Glomerular endothelial cell (primary cell): ENCODE results near the gene PTPRG. TPM values are rescaled to one million over a fixed set of nuclear protein-coding genes. Genes with fewer than 3 reads are reported as not detected.

Experiments
- DNase-seq: peaks from one replicate; pipeline ENCODE4 v3.0.0-alpha.2; 2011; ENCODE audit warnings: low read depth, low spot score; ENCODE audit errors: extremely low read depth
- total RNA-seq: library from RNA; depleted of rRNA; stranded (reverse); fragments of >200 nt; gene quantifications from 2 replicates; pipeline ENCODE4 v1.2.3, GENCODE V29; 2015

The PTPRG gene
- total RNA-seq, 1 donor from 2014 or later, result 30.5 TPM

DNA sequence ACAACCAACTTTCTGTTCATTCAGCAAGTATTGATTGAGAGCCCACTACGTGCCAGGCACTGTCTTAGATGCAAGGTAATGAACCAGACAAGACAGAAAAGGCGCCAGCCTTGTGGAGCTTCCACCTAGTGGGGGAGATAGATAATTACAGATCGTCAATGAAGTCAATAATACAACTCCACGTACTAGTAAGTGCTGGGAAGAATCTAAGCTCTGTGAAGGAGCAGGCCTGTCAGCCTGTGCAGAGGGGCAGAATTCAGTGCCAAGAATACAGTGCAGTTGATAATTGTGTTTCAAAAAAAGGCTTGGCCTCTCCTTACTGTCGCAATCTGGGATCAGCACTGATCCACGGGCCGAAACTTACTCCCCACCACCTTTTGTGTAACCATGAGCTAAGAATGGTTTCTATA, 625.7 kb downstream of the PTPRG start:
- DNase-seq, result no peak

DNA sequence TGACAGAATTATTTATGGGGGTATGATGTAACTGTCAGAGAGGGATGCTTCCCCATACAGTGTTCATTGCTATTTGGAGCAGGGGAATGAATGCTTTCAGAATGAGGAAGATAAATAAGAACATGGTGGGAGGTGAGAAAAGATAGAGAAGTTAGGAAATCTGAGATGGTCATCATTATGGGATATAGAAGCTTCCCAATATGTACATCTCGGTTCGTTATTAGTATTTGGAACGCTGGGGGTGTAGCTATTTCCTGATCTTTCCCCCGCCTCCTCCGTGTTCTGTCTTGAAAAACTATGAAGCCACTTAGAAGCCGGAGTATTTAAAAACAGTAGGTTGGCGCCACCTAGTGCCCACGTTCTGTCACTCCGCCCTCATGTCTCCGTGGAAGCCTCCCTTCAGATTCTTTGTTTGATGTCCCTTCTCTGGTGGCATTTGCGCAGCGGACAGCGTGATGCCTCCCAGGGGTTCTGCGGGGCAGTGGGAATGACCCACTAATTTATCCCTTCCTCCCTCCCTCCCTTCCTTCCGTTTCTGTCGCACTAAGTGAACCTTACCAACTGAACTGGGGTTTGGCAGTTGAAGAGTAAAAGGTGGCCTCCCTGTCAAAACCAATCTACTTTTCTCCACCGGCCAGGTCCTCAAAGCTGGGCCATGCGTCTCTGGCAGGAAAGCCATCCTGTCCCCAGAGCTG, 627.5 kb downstream of the PTPRG start:
- no peak for DNase-seq

DNA sequence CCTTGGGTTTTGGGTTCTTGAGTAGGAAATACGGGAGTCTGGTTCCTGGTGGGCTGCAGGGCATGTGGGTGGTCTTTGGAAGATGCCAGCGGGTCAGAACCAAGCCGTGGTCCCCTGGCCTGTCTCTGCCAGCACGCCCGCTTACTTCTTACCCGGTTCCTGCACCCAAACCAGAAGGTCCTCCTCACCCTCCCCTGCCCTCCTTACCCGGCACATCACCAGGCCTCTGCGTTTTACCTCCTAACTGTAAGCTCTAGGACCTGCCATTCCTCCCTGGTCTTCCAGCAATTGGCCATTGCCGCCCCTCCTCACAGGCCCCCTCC, 628.0 kb downstream of the PTPRG start:
- no peak for DNase-seq

DNA sequence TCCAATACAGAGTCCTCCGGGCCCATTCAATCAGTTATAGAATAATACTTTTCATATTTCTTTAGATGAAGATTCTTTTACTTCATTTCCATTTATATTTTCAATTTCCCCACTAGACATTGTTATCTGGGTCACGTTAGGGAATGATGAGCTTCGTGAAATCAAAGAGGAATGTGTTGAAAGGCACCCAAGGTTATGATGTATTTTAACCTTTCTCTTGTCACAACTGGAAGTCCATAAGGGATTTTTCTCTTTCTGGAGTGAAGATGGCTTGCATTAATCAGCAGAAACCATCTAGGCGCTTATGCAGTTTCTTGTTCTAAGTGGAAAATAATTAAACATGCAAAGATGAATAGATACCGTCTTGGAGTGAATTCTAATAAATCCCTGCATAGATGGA, 631.5 kb downstream of the PTPRG start:
- no peak for DNase-seq

DNA sequence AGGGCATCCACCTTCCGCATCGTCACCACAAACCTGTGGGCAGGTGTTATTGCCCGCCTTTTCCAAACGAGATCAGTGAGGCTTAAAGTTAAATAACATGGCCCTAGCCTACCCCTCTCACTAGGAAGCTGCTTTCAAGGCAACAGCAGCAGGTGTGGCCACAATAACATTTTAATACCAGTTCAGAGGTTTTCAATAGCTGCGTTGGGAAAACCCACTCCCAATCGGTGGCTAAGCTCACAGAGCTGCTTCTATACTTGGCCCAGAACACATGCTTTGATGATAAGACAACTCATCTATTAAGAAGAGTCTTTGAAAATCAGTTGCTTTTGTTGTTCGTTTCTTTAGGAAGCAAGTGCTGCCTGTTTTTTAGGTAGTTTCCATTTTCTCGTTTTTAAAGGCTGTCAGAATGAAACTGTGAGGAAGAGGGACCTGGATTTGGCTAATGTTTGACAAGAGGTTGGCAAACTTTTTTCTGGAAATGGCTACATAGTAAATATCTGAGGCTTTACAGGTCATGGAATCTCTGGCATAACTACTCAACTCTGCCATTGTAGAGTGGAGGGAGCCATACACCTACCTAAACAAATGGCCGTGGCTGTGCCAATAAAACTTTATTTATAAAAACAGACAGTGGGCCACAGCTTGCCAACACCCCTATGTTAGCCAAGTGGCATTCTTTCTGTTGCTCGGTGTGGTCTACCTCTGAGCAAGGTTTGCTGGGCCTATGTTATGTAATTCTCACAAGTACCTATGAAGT, 632.4 kb downstream of the PTPRG start:
- no peak for DNase-seq

DNA sequence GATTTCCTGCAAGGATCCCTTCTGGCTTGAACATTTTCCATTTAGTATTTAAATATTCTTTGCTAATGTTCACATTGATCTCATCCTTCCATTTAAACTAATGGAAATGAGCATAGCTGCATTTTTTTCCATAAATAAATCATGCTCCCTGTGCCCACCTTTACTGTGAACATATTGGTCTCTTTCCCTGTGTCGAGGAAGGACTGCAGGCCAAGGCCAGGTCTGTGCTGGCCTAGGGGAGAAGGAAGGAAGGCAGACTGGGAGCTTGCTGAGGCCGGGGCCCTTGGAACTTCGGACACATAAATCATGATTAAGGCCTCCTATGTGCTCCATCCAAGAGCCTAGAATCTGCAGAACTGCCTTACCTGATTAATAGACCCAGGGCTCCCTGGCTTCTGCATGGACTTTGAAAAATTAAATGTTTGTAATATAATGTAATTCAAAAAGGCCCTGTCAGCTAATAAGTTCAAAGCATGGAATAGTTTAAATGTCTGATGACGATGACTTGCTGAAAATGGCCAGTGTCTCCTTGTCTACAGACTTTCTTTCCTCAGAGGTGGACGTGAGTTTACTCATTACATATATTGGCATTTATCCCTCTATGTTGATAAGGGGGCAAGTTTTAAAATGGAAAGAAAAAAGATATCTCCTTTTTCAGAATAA, 636.1 kb downstream of the PTPRG start:
- DNase-seq, result no peak

DNA sequence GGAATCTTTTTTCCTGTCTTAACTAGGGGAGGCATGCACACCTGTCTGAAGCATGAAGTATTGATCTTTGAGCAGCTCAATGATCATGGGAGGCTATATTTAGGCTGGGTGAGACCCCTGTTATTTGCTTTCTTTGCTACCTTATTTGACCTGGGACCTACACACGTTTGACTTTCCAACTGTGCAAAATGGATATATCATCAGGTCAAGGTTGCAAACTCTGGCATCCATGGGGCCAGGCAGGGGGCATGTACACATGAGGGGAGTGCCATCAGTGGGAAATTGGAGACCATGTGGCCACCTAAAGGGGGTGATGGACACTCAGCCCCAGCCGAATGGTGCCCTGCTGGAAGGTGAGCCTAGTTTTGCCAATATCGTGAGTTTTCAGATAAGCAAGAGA, 637.8 kb downstream of the PTPRG start:
- no peak for DNase-seq

DNA sequence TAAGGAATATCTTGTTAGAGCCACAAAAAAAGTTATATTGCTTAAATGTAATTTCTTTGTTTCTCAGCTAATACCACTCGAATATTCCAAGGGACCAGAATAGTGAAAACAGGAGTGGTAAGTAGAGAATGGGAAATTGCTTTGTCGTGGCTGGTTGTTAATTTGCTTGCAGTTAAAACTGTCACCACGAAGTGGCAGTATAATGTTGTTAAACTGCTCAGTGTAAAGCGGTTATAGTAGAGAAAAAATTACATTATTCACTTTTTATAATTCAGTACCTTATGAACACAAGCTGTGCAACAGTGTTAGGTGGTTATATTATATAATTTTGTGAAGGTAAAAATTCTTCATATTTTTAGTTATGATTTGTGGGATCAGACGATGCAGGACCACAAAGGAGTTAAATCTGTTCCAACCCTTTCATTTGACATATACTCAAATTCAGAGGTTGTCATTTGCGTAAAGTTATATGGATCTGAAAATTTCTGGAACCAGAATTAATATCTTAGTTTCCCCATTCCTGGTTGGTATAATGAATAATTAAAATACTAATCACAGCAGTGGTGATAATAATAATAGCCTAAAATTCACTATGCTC, 640.2 kb downstream of the PTPRG start:
- DNase-seq, result peak; percentile 12

DNA sequence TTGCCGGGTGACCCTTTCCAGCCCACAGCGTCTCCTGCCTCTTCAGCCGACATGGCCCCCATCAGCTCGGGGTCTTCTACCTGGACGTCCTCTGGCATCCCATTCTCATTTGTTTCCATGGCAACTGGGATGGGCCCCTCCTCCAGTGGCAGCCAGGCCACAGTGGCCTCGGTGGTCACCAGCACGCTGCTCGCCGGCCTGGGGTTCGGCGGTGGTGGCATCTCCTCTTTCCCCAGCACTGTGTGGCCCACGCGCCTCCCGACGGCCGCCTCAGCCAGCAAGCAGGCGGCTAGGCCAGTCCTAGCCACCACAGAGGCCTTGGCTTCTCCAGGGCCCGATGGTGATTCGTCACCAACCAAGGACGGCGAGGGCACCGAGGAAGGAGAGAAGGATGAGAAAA, 641.8 kb downstream of the PTPRG start:
- DNase-seq, result no peak

DNA sequence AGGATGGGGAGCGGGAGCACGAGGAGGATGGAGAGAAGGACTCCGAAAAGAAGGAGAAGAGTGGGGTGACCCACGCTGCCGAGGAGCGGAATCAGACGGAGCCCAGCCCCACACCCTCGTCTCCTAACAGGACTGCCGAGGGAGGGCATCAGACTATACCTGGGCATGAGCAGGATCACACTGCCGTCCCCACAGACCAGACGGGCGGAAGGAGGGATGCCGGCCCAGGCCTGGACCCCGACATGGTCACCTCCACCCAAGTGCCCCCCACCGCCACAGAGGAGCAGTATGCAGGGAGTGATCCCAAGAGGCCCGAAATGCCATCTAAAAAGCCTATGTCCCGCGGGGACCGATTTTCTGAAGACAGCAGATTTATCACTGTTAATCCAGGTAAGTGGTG, 642.2 kb downstream of the PTPRG start:
- no peak for DNase-seq

DNA sequence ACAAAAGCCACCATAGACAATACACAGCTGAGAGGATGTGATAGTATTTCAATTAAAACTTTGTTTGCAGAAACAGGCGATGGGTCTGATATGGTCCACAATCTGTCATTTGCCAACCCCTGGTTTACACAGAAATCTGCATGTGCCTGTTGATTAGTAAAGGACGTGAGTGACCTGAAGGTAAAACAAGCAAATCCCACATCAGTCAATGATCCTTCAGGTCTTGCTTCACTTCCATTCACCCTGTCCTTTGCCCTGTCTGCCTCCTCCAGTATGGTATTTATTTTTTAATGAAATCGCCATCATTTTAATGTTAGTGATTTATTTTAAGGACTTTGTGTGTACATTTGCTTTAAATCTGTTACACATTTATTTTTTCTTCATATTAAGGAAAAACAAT, 645.8 kb downstream of the PTPRG start:
- DNase-seq, result no peak

DNA sequence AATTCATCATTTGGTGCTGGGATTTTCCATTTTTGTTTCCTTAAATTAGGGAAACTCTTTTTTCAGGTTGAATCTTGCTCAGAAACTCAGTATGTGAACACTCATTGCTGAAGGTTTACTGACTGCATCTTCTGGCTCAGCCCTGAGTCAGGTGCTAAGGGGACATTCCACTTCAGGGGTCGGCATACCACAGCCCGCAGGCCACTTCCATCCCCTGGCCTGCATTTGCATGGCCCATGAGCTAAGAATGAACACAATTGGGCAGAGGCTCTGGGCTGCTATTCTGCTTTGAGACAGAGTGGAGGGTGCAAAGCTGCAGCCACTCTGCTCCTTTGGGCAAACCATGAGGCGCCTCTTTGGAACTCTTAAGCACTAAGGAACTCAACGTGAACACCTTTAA, 647.0 kb downstream of the PTPRG start:
- DNase-seq, result no peak

DNA sequence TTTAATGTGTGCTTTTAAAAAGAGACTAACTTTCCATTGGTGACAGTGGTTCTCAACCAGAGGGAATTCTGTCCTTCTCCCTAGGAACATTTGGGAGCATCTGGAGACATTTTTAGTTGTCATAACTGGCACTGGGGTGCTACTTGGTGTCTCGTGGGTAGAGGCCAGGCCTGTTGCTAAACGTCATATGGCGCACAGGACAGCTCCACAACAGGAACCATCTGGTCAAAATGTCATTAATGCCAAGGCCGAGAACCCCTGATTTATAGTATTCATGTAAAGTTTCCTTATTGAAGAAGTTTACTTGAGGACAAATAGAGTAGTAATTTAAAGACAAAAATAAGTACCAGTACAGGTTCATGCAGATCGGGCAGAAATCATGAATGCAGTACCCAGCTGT, 647.7 kb downstream of the PTPRG start:
- DNase-seq, result no peak

DNA sequence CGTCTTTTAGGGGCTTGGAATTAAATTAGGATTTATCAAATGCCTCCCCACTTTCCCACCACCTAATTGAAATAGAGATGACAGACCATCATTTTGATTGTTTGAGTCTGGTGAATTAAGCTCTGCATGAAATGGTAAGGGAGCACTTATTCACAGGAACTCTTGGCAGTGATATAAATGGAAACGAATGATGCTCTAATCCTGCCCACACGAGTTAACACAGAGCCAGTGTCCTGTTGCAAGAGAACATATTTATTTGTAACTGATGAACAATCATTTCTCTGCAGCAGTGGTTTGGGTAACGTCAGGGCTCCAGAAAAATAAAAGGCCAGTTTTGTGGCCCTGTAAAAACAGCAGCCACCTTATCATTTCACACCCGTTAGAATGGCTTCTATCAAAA, 648.6 kb downstream of the PTPRG start:
- no peak for DNase-seq

DNA sequence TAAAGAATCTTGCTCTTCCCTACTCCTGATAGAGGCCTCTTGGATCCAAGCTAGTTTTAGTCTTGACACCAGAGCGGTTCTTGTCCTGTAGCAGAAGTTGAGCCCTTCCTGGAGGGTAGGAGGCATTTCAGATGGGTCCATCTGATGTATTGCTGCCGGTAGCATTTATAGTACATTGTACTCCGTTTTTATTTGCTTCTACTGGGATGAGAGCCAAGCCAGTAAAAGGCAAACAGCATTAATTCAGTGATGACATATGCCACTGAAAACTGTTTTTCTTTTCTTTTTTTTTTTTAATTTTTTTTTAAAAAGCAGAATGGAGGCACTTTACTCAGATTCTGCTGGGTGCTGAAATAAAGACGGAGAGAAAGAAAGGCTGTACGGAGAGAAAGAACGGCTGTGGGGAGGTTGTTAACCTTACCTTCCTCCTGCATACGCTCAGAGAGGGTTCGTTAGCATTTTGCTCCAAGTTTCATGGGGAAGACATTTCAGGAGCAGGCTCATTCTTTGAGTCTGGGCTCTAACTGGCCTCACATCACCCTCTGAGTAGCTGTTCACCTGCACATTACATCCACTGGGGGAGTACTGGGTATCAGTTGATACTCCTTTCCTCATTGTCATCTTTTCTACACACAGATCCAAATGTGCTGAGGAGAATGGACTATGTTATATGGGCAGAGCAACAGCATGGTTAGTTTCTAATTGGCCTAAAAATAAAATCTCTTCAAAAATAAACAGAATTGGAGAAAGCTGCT, 650.5 kb downstream of the PTPRG start:
- no peak for DNase-seq

DNA sequence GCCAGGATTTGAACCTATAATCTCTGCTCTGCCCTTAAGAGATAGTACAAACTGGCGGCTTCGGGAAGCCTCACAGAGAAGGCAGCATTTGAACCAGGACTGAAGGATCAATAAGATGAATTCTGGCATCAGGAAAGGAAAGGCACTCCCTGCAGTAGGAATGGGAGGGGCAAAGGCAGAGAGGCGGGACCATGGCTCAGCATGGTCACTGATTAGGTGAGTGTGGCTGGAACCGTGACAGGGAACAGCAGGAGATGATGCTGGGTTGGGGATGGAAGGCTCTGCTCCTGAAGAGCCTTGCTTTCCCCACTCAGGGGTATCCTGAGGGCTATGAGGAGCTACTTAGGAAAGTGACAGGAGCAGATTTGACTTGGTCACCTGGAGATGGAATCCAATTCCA, 653.5 kb downstream of the PTPRG start:
- DNase-seq, result no peak

DNA sequence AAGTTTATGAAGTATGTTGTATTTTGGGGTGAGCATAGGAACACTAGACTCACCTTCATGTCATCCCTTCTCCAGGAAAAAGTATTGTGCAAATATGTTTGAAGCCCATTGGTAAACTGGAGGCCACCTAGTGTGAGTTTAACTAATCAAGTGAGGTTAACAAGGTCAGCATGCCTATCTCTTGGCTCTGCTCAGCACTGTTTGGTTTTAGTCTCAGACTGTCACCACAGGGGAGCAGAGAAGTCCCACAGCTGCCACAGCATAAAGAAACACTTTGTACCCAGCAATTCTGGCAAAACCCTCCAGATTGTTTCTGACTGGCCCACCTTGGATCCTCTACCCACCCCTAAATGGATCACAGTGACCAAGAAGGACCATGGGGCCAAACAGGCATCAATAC, 659.2 kb downstream of the PTPRG start:
- no peak for DNase-seq

DNA sequence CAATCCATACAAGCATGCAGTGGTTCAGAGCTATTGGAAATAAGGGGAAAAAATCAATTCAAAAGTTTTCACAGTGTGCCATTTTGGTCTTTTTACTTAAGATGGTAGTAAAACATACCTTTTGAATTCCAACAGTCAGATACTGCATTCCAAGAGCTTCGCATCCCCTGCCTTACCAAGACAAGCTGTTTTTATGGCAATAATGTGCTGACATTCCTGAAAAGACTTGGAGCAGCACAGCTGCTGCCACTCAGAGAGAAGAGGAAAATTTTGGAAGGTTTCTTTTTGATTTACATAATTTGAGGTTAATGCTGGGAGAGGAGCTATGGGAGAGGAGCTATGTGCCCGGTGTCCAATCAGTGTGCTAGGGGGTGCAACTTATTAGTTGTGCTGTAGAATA, 663.7 kb downstream of the PTPRG start:
- no peak for DNase-seq

DNA sequence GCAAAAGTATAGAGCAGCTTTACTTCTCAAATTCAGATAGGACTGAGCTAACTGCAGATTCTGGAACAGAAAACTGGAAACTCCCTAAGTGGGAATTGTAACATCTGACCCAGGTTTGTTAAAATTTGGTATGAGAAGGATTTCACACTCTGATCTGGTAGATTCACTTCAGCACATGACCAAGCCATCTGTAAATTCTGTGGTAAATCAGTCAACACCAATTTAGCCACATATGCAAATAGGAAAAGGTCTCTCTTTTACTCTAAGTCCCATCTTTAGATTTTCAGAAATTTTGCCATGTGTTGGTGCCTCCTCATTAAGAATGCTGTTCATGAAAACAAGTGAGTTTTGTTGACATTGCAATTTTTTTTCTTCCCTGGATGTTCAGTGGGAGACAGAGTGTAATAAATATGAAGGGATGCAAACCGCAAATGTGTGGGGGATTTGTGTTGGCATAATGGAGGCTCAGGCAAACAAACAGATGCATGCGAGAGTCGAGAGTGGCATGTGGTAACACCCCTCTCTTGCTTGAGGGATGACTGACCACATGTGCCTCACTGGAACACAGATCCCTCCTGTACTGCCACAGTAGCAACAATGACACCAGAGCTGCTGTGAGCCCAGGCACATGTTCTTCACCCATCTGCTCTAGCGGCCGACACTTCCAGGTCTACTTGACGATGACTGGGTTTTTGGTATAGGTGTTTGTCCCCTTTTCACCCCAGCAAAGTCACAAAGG, 665.4 kb downstream of the PTPRG start:
- DNase-seq, result no peak

DNA sequence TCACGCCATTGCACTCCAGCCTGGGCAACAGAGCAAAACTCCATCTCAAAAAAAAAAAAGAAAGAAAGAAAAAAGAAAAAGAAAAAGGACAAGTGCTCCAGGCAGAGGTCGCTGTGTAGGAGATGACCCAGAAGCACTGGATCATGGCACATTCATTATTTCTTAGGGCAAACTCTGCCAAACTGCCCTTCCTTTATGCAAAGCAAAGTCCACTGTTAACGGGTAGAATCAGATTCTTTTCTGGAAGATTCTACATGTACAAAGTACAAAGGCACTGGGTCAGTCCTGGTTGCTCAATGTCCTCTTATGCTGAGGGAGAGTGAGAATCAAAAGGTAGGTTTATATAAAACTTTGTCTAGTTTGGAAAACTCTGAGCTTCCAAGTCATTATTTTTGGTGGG, 667.1 kb downstream of the PTPRG start:
- DNase-seq, result no peak
